Measurements from ENCODE around the gene NUDT7.

Gene NUDT7

GRCh38 chr16:77690416-77690815 is 31.9 kb upstream of the NUDT7 start:
- in situ Hi-C loops (cut with HindIII; ENCODE audit: low pct_unique_long_range_greater_than_20kb, low sequenced_read_pairs), result no loop called here
- no peak for DNase-seq (ENCODE audit: low read depth in 1 of 2, low spot score in 1 of 2)
- no peak for TF ChIP-seq JUND (IDR thresholded peaks at IDR 0.05; ENCODE audit: low read depth)

GRCh38 chr16:77692612-77693011 is 29.7 kb upstream of the NUDT7 start:
- peak in 1 of 2 experiments; percentile 6 for DNase-seq (ENCODE audit: low read depth in 1 of 2, low spot score in 1 of 2)
- TF ChIP-seq JUND (IDR thresholded peaks at IDR 0.05; ENCODE audit: low read depth), result no peak
- in situ Hi-C loops (cut with HindIII; ENCODE audit: low pct_unique_long_range_greater_than_20kb, low sequenced_read_pairs), result no loop called here

- TF ChIP-seq JUND (IDR thresholded peaks at IDR 0.05; ENCODE audit: low read depth), result no peak
- DNase-seq (ENCODE audit: low read depth in 1 of 2, low spot score in 1 of 2), result no peak
- in situ Hi-C loops (cut with HindIII; ENCODE audit: low pct_unique_long_range_greater_than_20kb, low sequenced_read_pairs), result no loop called here
Observed at GRCh38 chr16:77696149-77696548, 26.2 kb upstream of the NUDT7 start.

DNA sequence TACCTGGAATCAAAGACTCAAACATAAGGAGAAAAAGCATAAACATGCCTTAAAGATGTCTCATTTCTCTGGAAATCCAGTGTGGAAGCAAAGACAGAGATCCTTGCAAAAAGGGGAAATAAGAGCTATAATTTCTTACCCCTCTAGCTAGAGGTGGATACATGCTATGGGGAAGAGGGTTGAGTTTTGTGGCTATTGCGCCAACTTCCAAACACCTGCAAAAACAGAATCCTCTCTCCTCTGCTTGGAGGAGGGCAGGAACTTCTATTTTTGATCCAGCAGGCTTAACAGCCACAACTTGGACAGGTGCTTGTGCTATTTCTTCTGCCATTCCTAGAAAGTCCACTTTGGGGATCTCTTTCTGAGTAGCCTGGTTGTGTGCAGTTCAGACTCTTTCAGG is 21.5 kb upstream of the NUDT7 start:
- TF ChIP-seq JUND (IDR thresholded peaks at IDR 0.05; ENCODE audit: low read depth), result no peak

GRCh38 chr16:77705351-77705750 is 17.0 kb upstream of the NUDT7 start:
- in situ Hi-C loops (cut with HindIII; ENCODE audit: low pct_unique_long_range_greater_than_20kb, low sequenced_read_pairs), result no loop called here
- DNase-seq (ENCODE audit: low read depth in 1 of 2, low spot score in 1 of 2), result no peak
- TF ChIP-seq JUND (IDR thresholded peaks at IDR 0.05; ENCODE audit: low read depth), result no peak

More for the DNA sequence above, 21.5 kb upstream of the NUDT7 start:
- no peak for DNase-seq (ENCODE audit: low read depth in 1 of 2, low spot score in 1 of 2)
- in situ Hi-C loops (cut with HindIII; ENCODE audit: low pct_unique_long_range_greater_than_20kb, low sequenced_read_pairs), result no loop called here

GRCh38 chr16:77711179-77711578 is 11.1 kb upstream of the NUDT7 start:
- DNase-seq (ENCODE audit: low read depth in 1 of 2, low spot score in 1 of 2), result no peak
- in situ Hi-C loops (cut with HindIII; ENCODE audit: low pct_unique_long_range_greater_than_20kb, low sequenced_read_pairs), result no loop called here
- no peak for TF ChIP-seq JUND (IDR thresholded peaks at IDR 0.05; ENCODE audit: low read depth)

GRCh38 chr16:77711775-77712174 is 10.5 kb upstream of the NUDT7 start:
- no peak for TF ChIP-seq JUND (IDR thresholded peaks at IDR 0.05; ENCODE audit: low read depth)
- in situ Hi-C loops (cut with HindIII; ENCODE audit: low pct_unique_long_range_greater_than_20kb, low sequenced_read_pairs), result no loop called here
- DNase-seq (ENCODE audit: low read depth in 1 of 2, low spot score in 1 of 2), result no peak

- DNase-seq (ENCODE audit: low read depth in 1 of 2, low spot score in 1 of 2), result no peak
- TF ChIP-seq JUND (IDR thresholded peaks at IDR 0.05; ENCODE audit: low read depth), result no peak
- in situ Hi-C loops (cut with HindIII; ENCODE audit: low pct_unique_long_range_greater_than_20kb, low sequenced_read_pairs), result no loop called here
Observed at GRCh38 chr16:77715145-77715544, 7.2 kb upstream of the NUDT7 start.

DNA sequence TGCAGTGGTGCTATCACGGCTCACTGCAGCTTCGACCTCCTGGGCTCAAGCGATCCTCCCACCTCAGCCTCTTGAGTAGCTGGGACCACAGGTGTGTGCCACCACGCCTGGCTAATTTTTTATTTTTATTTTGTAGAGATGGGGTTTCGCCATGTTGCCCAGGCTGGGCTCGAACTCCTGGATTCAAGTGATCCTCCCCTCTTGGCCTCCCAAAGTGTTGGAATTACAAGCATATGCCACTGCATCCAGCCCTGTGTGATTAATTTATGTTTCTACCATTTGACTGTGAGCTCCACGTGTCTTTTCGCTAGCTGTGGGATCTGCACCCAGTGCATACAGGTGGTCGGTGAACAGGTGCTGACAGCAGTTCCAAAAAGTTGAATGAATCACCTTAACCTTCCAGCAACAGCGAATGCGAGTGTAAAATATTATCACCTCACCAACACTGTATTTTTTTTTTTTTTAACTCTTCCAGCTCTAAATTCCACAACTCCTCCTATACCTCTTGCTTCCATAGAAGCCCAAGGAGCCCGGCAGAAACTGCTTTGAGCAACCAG is 484 bp upstream of the NUDT7 start:
- in situ Hi-C loops (cut with HindIII; ENCODE audit: low pct_unique_long_range_greater_than_20kb, low sequenced_read_pairs), result no loop called here
- DNase-seq (ENCODE audit: low read depth in 1 of 2, low spot score in 1 of 2), result no peak
- TF ChIP-seq JUND (IDR thresholded peaks at IDR 0.05; ENCODE audit: low read depth), result no peak

- in situ Hi-C loops (cut with HindIII; ENCODE audit: low pct_unique_long_range_greater_than_20kb, low sequenced_read_pairs), result no loop called here
- TF ChIP-seq JUND (IDR thresholded peaks at IDR 0.05; ENCODE audit: low read depth), result no peak
- peak in 1 of 2 experiments; percentile 6 for DNase-seq (ENCODE audit: low read depth in 1 of 2, low spot score in 1 of 2)
Observed at GRCh38 chr16:77723108-77723514, 797 bp downstream of the NUDT7 start.

DNA sequence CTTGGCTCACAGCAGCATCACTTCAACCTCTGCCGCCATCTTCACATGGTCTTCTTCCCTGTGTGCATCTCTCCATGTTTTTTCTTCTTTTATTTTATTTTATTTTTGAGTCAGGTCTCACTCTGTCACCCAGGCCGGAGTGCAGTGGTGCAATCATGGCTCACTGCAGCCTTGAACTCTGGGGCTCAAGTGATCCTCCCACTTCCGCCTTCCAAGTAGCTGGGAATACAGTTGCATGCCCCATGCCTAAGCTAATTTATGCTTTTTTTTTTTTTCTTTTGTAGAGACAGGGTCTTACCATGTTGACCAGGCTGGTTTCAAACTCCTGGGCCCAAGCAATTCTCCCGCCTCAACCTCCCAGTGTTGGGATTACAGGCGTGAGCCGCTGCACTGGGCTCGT is 1.9 kb downstream of the NUDT7 start:
- in situ Hi-C loops (cut with HindIII; ENCODE audit: low pct_unique_long_range_greater_than_20kb, low sequenced_read_pairs), result no loop called here
- TF ChIP-seq JUND (IDR thresholded peaks at IDR 0.05; ENCODE audit: low read depth), result no peak
- DNase-seq (ENCODE audit: low read depth in 1 of 2, low spot score in 1 of 2), result no peak

DNA sequence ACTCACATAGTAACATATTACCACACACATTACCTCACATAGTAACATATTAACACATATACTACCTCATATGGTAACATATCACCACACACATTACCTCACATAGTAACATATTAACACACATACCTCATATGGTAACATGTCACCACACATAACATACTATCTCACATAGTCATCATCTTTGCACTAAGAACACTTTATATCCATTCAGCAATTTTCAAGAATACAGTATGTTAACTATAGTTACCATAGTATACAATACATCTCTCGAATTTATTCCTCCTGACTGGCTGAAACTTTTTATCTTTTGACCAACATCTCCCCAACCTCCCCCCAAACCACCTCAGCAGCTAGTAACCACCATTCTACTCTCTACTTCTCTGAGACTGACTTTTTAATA is 7.6 kb downstream of the NUDT7 start:
- DNase-seq (ENCODE audit: low read depth in 1 of 2, low spot score in 1 of 2), result no peak
- in situ Hi-C loops (cut with HindIII; ENCODE audit: low pct_unique_long_range_greater_than_20kb, low sequenced_read_pairs), result no loop called here
- TF ChIP-seq JUND (IDR thresholded peaks at IDR 0.05; ENCODE audit: low read depth), result no peak

GRCh38 chr16:77732241-77732946 is 10.1 kb downstream of the NUDT7 start:
- in situ Hi-C loops (cut with HindIII; ENCODE audit: low pct_unique_long_range_greater_than_20kb, low sequenced_read_pairs), result no loop called here
- TF ChIP-seq JUND (IDR thresholded peaks at IDR 0.05; ENCODE audit: low read depth), result no peak
- DNase-seq (ENCODE audit: low read depth in 1 of 2, low spot score in 1 of 2), result no peak

DNA sequence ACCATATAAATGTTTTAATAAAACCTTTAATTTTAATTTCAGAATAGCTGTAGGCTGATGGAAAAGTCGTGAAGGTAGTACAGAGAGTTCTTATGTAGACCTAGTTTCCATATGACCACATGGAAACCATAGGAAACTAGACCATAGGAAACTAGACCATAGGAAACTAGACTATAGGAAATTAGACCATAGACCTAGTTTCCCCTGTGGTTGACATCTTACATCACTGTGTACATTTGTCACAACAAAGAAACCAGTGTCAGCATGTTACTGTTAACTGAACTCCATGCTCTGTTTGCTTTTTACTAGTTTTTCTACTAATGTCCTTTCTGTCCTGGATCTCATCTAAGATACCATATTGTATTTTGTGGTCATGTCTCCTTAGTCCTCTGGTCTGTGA is 14.6 kb downstream of the NUDT7 start:
- in situ Hi-C loops (cut with HindIII; ENCODE audit: low pct_unique_long_range_greater_than_20kb, low sequenced_read_pairs), result no loop called here
- no peak for DNase-seq (ENCODE audit: low read depth in 1 of 2, low spot score in 1 of 2)
- no peak for TF ChIP-seq JUND (IDR thresholded peaks at IDR 0.05; ENCODE audit: low read depth)

All from T47D (cell line).